T-helper 1 cell (primary cell): ENCODE results near the gene USP24.

Source experiments
- DNase-seq, 5 donors: peaks; one replicate each; pipeline ENCODE4 v3.0.0-alpha.2; 2012 to 2020

USP24 gene

GRCh38 chr1:55065648-55066047 lies 149.5 kb downstream of the USP24 start:
- DNase-seq = no peak

GRCh38 chr1:55064861-55065263 lies 150.3 kb downstream of the USP24 start:
- no peak for DNase-seq

- no peak for DNase-seq
These were observed 151.0 kb downstream of the USP24 start for GRCh38 chr1:55064071-55064581.

- no peak for DNase-seq
These were observed 151.6 kb downstream of the USP24 start for GRCh38 chr1:55063577-55063942.

- no peak for DNase-seq
These were observed 152.2 kb downstream of the USP24 start for GRCh38 chr1:55062801-55063576.

GRCh38 chr1:55061706-55062321 lies 153.3 kb downstream of the USP24 start:
- no peak for DNase-seq

GRCh38 chr1:55061000-55061705 lies 154.0 kb downstream of the USP24 start:
- DNase-seq = no peak

GRCh38 chr1:55060133-55060999 lies 154.8 kb downstream of the USP24 start:
- peak in 1 of 5 donors; percentile 16 for DNase-seq

- DNase-seq = no peak
These were observed 155.6 kb downstream of the USP24 start for GRCh38 chr1:55059302-55060132.

GRCh38 chr1:55057956-55058298 lies 157.2 kb downstream of the USP24 start:
- no peak for DNase-seq

- no peak for DNase-seq
These were observed 157.8 kb downstream of the USP24 start for GRCh38 chr1:55057270-55057955.

GRCh38 chr1:55056632-55056992 lies 158.6 kb downstream of the USP24 start:
- DNase-seq = no peak

- no peak for DNase-seq
These were observed 159.1 kb downstream of the USP24 start for GRCh38 chr1:55055951-55056631.

GRCh38 chr1:55055084-55055882 lies 159.9 kb downstream of the USP24 start:
- DNase-seq = no peak

- no peak for DNase-seq
These were observed 160.8 kb downstream of the USP24 start for GRCh38 chr1:55054396-55054795.

- DNase-seq = no peak
These were observed 161.8 kb downstream of the USP24 start for GRCh38 chr1:55053265-55053954.

- no peak for DNase-seq
These were observed 162.7 kb downstream of the USP24 start for GRCh38 chr1:55052221-55053142.

GRCh38 chr1:55051621-55052020 lies 163.5 kb downstream of the USP24 start:
- DNase-seq = no peak
